NCI-H526 treated with DMSO at 0.1 percent for 48 hours (cell line): Measurements from ENCODE around the gene LANCL3.
"Not testable (repeated sequence)": the region's sequence is repeated elsewhere in the genome, so short reads cannot be mapped to it uniquely, and the experiment has no call there.

Source experiments
- DNase-seq: peaks from one replicate; lab custom pipeline; 2025; lab: John Stamatoyannopoulos, UW

LANCL3 gene

GRCh38 chrX:37571426-37572107, at the start of gene LANCL3:
LANCL3 (plus strand) TSS chrX:37571661; CDS start chrX:37571871, 210 bp downstream.
- peak; percentile 53 for DNase-seq

- not testable (repeated sequence) for DNase-seq
Observed at GRCh38 chrX:37523673-37524072, 47.8 kb upstream of the LANCL3 start.

DNA sequence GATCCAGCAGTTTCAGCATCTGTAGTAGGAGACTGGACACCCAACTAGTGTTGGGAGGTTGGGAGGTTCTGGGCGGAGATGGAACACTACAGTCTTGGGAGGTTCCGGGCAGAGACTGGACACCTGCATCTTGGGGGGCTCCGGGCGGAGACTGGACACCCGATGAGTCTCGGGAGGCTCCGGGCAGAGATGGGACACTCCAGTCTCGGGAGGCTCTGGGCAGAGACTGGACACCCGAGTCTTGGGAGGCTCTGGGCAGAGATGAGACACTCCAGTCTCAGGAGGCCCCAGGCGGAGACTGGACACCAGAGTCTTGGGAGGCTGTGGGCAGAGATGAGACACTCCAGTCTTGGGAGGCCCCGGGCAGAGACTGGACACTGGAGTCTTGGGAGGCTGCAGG, 29.5 kb upstream of the LANCL3 start:
- no peak for DNase-seq

GRCh38 chrX:37542791-37543190, 28.7 kb upstream of the LANCL3 start:
- no peak for DNase-seq

DNA sequence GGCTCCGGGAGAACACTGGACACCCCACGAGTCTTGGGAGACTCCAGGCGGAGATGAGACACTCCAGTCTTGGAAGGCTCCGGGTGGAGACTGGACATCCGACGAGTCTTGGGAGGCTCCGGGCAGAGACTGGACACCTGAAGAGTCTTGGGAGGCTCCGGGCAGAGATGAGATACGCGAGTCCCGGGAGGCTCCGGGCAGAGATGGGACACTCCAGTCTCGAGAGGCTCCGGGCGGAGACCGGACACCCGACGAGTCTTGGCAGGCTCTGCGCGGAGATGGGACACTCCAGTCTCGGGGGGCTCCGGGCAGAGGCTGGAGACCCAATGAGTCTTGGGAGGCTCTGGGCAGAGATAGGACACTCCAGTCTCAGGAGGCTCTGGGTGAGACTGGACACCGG, 28.1 kb upstream of the LANCL3 start:
- no peak for DNase-seq

GRCh38 chrX:37544531-37544930, 26.9 kb upstream of the LANCL3 start:
- DNase-seq = not testable (repeated sequence)

- no peak for DNase-seq
Observed at GRCh38 chrX:37545066-37545465, 26.4 kb upstream of the LANCL3 start.

DNA sequence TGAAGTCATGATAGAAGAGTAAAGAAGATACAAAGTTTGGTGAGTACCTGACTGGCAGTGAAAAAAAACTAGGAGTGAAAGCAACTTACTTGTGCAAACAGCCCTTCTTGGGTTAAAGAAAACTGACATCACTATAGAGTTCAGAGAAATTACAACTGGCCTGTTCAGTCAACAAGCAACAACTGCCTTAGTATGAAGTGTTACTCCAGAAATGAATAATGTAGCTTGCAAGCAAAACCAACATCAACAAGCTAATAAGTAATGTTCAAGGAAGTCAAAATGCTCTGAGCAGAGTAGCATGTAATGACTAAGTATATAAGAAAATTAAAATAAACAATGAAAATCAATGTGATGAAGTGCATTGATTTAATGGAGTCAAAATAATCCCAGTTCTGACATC, 21.8 kb upstream of the LANCL3 start:
- not testable (repeated sequence) for DNase-seq

DNA sequence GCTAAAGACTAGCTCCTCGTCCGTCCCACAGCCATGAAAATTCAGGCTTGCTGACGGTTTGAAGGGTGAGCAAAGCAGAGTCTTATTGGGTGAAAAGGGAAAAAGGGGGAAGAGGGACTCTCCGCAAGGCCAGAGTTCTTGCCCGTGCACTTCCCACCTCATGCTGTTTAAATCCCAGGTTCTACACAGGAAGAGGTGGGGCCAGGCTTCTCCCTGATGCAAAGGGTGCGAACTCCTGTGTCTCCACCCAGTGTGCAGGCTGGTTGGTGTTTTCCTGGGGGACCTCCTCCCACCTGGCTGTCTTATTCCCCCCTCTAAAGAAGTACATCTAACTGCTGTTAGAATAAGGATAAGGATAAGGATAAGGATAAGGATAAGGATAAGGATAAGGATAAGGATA, 18.0 kb upstream of the LANCL3 start:
- no peak for DNase-seq

DNA sequence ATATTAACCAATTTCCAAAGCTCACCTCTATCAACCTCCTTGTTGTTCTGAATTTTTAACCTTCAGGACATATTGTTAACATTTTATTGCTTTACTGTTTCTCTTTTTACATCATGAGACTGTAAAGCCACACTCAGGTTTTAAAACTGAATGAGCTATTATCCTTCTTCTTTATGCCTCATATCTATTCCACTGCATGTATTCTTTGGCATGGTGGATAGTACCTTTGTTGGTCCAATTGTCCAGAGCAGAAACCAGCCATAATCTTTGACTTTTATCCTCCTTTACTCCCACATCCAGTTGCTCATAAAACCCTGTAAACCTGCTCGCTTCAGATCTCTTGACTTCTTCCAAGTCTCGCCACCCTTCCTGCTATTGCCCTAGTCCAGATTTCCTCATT, 6.2 kb upstream of the LANCL3 start:
- not testable (repeated sequence) for DNase-seq

- DNase-seq = not testable (repeated sequence)
Observed at GRCh38 chrX:37570349-37570748, 1.1 kb upstream of the LANCL3 start.

DNA sequence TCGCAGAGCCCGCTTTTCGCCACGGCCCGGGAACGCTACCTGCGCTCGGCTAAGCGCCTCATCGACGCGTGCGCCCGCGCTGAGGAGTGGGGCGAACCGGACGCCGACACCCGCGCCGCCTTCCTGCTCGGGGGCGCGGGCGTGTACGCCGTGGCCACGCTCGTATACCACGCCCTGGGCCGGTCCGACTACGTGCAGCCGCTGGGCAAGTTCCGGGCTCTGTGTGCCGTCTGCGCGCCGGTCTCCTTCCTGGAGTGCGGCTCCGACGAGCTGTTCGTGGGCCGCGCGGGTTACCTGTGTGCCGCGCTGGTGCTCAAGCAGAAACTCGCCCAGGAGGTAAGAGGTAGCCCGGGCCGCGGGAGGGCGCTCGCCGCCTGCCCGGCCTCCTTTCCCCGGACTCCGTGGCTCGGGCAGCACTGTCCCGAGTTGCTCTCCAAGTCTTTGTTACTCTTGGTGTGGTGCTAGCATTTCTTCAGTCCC, 687 bp downstream of the LANCL3 start:
- peak; percentile 66 for DNase-seq

DNA sequence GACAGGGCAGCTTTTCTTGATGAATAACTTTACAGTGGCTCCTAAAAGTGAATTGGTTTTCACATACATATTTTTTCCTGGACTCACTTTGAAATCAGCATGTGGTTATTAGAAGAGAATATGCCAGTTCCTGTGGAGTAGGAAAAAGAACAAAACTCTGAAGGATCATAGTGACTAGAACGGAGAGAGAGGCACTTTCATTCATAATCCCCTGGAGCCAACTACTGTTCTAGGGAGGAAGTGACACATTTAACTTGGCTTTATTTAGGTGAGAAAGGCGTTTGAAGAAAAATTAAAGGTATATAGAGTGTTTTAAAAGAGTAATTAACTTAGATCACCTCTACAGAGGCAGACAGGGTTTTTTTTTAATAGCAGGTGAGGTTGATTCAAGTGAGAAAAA, 1.7 kb downstream of the LANCL3 start:
- peak; percentile 77 for DNase-seq

DNA sequence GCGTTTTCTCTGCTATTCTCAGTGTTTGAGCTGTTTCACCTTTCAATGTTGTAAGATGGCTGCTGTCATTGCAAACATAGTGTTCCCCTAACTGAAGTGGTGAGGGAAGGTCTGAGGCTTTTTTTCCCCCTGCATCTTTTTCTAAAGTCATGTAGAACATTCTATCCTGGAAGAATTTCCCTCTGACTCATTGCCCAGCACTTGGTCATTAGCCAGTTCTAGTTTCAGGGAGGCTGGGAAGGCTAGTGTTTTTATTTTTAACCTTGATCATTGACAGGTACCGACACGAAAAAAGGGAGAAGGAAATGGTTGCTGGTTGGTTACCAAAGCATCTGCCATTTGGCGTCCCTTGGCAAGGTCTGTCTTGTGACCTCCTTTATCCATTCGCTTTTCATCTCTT, 6.6 kb downstream of the LANCL3 start:
- no peak for DNase-seq

DNA sequence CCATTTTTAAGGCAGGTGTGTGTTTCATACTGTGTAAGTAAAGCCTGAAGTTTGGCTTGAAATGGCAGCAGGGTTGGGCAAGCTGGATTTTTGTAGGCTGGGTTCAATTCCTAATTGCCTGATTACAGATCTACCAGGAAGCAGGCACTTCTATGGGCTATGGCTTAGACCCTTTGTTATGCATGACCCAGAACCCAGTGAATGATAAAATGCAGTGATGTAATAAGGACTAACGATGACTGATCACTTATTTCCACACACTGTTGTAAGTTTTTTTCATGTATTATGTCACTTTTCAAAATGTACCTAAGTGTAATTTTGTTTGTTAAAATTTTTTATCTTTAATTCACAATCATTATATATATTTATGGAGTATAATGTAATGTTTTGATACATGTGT, 8.6 kb downstream of the LANCL3 start:
- DNase-seq = no peak

GRCh38 chrX:37587337-37587736, 15.9 kb downstream of the LANCL3 start:
- not testable (repeated sequence) for DNase-seq

DNA sequence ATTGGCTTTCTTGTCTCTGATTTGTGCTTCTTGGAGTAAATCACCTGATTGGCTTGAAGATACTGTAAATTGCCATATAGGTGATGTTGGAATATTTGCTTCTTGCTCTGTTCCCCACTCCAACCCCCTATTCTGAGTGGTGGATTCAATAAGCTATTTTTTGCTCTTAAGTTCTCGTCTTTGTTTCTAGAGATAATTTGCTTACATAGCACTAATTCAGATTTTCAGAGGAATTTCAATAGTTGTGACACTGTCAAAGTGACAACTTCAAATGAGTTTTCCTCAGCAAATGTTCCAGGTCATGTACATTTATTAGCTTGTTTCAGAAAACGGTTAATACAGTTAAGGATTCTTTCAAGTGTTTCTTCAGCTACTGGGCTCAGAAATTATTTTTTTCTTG, 18.6 kb downstream of the LANCL3 start:
- no peak for DNase-seq

DNA sequence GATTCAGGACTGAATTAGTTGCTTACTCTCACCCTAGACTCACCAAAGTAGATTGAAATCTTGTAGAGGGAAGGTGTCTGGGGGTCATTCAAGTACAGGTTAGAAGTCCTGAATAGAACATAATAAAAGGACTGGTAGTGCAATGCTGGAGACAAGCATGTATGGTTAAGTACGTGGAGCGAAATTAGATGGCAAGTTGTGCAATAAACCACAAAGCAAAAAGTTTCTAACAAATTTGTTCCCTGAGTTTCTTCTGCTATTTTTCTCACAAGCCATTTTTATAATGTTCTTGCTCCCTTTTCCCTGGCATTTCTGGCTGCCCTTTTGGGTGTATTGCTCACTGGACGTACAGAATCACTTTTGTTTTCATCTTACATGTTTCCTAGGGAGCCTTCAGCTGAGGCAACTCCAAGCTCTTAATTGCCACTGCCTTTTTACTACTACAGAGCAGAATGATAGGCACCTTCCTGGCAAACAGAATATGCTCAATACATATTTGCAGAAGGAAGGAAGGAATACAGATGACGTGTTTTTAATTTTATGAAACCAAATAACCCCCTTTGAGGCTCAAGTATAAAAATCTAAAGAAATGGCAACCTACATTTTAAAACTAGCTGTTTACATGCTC, 23.4 kb downstream of the LANCL3 start:
- no peak for DNase-seq

DNA sequence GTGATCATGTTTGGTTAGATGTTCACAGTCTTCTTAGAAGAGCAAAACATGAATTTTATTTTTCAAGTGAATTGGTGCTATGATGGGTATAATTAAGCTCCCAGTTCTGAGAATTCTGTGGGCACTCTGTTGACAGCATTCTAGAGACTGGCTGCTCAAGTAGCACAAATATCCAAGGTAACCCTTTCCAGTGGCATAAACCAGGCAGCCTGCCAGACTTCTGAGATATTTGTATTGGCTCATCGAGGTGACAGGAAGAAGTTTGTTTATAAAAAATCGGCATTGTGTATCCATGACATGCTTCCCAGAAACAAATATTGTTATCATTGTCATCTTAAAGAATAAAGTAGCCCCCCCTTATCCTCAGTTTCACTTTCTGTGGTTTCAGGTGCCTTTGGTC, 28.3 kb downstream of the LANCL3 start:
- peak; percentile 33 for DNase-seq

GRCh38 chrX:37603938-37604409, 32.5 kb downstream of the LANCL3 start:
- DNase-seq = no peak

- DNase-seq = no peak
Observed at GRCh38 chrX:37607243-37607642, 35.8 kb downstream of the LANCL3 start.

GRCh38 chrX:37608156-37608555, 36.7 kb downstream of the LANCL3 start:
- DNase-seq = no peak

DNA sequence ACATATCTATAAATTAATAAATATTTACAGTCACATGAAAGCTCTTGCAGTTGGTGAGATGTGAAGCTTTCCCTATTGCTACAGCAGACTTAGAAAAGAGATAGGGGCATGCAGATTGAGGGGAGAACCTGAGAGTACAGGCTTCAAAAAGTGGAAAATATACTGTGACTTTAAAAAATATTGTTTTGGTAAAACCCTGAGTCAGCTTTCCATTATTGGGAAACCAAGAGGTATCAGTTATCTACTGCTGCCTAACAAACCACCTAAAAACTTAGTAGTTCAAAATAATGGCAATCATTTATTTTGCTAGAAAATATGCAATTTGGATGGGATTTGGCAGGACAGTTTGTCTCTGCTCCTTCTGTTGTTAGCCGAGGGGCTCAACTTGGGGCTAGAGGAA, 38.3 kb downstream of the LANCL3 start:
- no peak for DNase-seq

DNA sequence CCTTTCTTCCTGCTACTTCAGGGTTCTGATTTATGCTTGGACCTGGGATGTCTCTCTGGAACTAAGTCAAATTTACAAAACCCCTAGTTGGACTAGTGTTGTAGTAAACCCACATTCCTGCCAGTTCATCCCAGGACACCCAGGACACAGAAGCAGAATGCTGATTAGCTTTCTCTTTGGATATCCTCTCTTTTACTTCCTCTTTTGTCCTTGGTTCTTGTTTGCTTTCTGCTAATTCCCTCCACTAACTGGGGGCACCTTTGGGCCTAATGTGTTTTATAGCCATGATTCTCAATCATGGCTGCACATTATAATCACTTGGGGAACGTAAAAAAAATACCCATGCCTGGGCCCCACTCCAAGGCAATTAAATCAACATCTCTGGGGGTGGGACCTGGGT, 42.5 kb downstream of the LANCL3 start:
- DNase-seq = no peak
